ENCODE results near the gene LDLR. TPM values are rescaled to one million over a fixed set of nuclear protein-coding genes. Genes with fewer than 3 reads are reported as not detected.

The LDLR gene
- total and polyA plus RNA-seq, 2 experiments from 2014 or later: 13.8 to 29.6 TPM

GRCh38 chr19:11173516-11174155 is 84.4 kb downstream of the LDLR start:
- Histone ChIP-seq H2AFZ (no peak overlapping the region), H3K79me2 (ENCODE audit: insufficient read depth) (peaks cover under 1% of the 10 kb centered on the region; the same call in 1 of the 2 replicates), H3K27ac (no peak overlapping the region), H3K36me3 (ENCODE audit: low read depth) (peaks cover 30% of the 10 kb centered on the region; the same call in 1 of the 2 replicates), H3K4me1 (ENCODE audit: insufficient read depth) (peaks cover 22% of the 10 kb centered on the region), H3K4me3 (no peak overlapping the region), H3K9me3 (ENCODE audit: low read depth) (no peaks in the 10 kb centered on the region), H3K9me2 (ENCODE audit: insufficient read depth) (no peaks in the 10 kb centered on the region), H3F3A (ENCODE audit: insufficient read depth) (peaks cover 26% of the 10 kb centered on the region), H3K9ac (no peak overlapping the region), H3K4me2 (ENCODE audit: unreplicated experiment) (no peak overlapping the region), H4K20me1 (ENCODE audit: insufficient read depth) (no peaks in the 10 kb centered on the region), H3K27me3 (replicated peaks; ENCODE audit: insufficient read depth) (no peaks in the 10 kb centered on the region)
- DNase-seq: no peak
- no peak for TF ChIP-seq EZH2 (IDR thresholded peaks at IDR 0.05; ENCODE audit: insufficient read depth, poor library complexity, severe bottlenecking)
- TF ChIP-seq EZH2phosphoT487 (IDR thresholded peaks at IDR 0.05; ENCODE audit: insufficient read depth, low read depth): no peak
- in situ Hi-C loops (cut with MboI): no loop called here
- WGBS, 2 experiments (ENCODE audit: low coverage in 1 of 2, low lambda C conversion rate in 2 of 2, missing lambda C conversion rate in 2 of 2): 80 to 81% methylated on average over 8 of the region's 8 CpGs

GRCh38 chr19:11174336-11174735 is 85.1 kb downstream of the LDLR start:
- H2AFZ ChIP-seq: no peak overlapping the region
- H3K4me1 ChIP-seq (ENCODE audit: insufficient read depth): peaks cover 18% of the 10 kb centered on the region
- H3K9me3 ChIP-seq (ENCODE audit: low read depth): no peaks in the 10 kb centered on the region
- H3K79me2 ChIP-seq (ENCODE audit: insufficient read depth): peaks cover 8% of the 10 kb centered on the region; the same call in 1 of the 2 replicates
- TF ChIP-seq EZH2phosphoT487 (IDR thresholded peaks at IDR 0.05; ENCODE audit: insufficient read depth, low read depth): no peak
- no peak for TF ChIP-seq EZH2 (IDR thresholded peaks at IDR 0.05; ENCODE audit: insufficient read depth, poor library complexity, severe bottlenecking)
- peaks cover 26% of the 10 kb centered on the region; the same call in 1 of the 2 replicates for H3K36me3 ChIP-seq (ENCODE audit: low read depth)
- H3K27ac ChIP-seq: no peak overlapping the region
- H4K20me1 ChIP-seq (ENCODE audit: insufficient read depth): no peaks in the 10 kb centered on the region
- in situ Hi-C loops (cut with MboI): no loop called here
- 96 to 98% methylated on average over 26 to 27 of the region's 27 CpGs for WGBS, 2 experiments (ENCODE audit: low coverage in 1 of 2, low lambda C conversion rate in 2 of 2, missing lambda C conversion rate in 2 of 2)
- peaks cover 19% of the 10 kb centered on the region for H3F3A ChIP-seq (ENCODE audit: insufficient read depth)
- DNase-seq: no peak
- no peak overlapping the region for H3K4me2 ChIP-seq (ENCODE audit: unreplicated experiment)
- H3K9ac ChIP-seq: no peak overlapping the region
- H3K27me3 ChIP-seq (replicated peaks; ENCODE audit: insufficient read depth): no peaks in the 10 kb centered on the region
- no peaks in the 10 kb centered on the region for H3K9me2 ChIP-seq (ENCODE audit: insufficient read depth)
- no peak overlapping the region for H3K4me3 ChIP-seq

GRCh38 chr19:11175920-11176319 is 86.7 kb downstream of the LDLR start:
- Histone ChIP-seq H4K20me1 (ENCODE audit: insufficient read depth) (no peaks in the 10 kb centered on the region), H3K79me2 (ENCODE audit: insufficient read depth) (peaks cover 23% of the 10 kb centered on the region), H3K4me1 (ENCODE audit: insufficient read depth) (peaks cover 15% of the 10 kb centered on the region), H3K27me3 (replicated peaks; ENCODE audit: insufficient read depth) (no peaks in the 10 kb centered on the region), H3K9me2 (ENCODE audit: insufficient read depth) (no peaks in the 10 kb centered on the region), H3K4me2 (ENCODE audit: unreplicated experiment) (no peak overlapping the region), H3K9me3 (ENCODE audit: low read depth) (no peaks in the 10 kb centered on the region), H3F3A (ENCODE audit: insufficient read depth) (peaks cover 4% of the 10 kb centered on the region), H3K9ac (no peak overlapping the region), H3K27ac (no peak overlapping the region), H3K4me3 (no peak overlapping the region), H3K36me3 (ENCODE audit: low read depth) (peaks cover 24% of the 10 kb centered on the region; the same call in 1 of the 2 replicates), H2AFZ (no peak overlapping the region)
- no peak for TF ChIP-seq EZH2 (IDR thresholded peaks at IDR 0.05; ENCODE audit: insufficient read depth, poor library complexity, severe bottlenecking)
- TF ChIP-seq EZH2phosphoT487 (IDR thresholded peaks at IDR 0.05; ENCODE audit: insufficient read depth, low read depth): no peak
- WGBS, 2 experiments (ENCODE audit: low coverage in 1 of 2, low lambda C conversion rate in 2 of 2, missing lambda C conversion rate in 2 of 2): 77 to 84% methylated on average over 6 to 7 of the region's 7 CpGs
- in situ Hi-C loops (cut with MboI): no loop called here
- no peak for DNase-seq

GRCh38 chr19:11176466-11177193 is 87.4 kb downstream of the LDLR start:
- Histone ChIP-seq H3K9me2 (ENCODE audit: insufficient read depth) (no peaks in the 10 kb centered on the region), H3F3A (ENCODE audit: insufficient read depth) (no peaks in the 10 kb centered on the region), H3K4me2 (ENCODE audit: unreplicated experiment) (no peak overlapping the region), H3K36me3 (ENCODE audit: low read depth) (peaks cover 24% of the 10 kb centered on the region; the same call in 1 of the 2 replicates), H3K9ac (no peak overlapping the region), H3K9me3 (ENCODE audit: low read depth) (no peaks in the 10 kb centered on the region), H3K4me1 (ENCODE audit: insufficient read depth) (peaks cover 15% of the 10 kb centered on the region), H3K79me2 (ENCODE audit: insufficient read depth) (peaks cover 28% of the 10 kb centered on the region), H3K27ac (no peak overlapping the region), H4K20me1 (ENCODE audit: insufficient read depth) (no peaks in the 10 kb centered on the region), H3K27me3 (replicated peaks; ENCODE audit: insufficient read depth) (no peaks in the 10 kb centered on the region), H2AFZ (no peak overlapping the region), H3K4me3 (no peak overlapping the region)
- no peak for TF ChIP-seq EZH2 (IDR thresholded peaks at IDR 0.05; ENCODE audit: insufficient read depth, poor library complexity, severe bottlenecking)
- TF ChIP-seq EZH2phosphoT487 (IDR thresholded peaks at IDR 0.05; ENCODE audit: insufficient read depth, low read depth): no peak
- DNase-seq: no peak
- 96 to 98% methylated on average over 18 of the region's 18 CpGs for WGBS, 2 experiments (ENCODE audit: low coverage in 1 of 2, low lambda C conversion rate in 2 of 2, missing lambda C conversion rate in 2 of 2)
- in situ Hi-C loops (cut with MboI): no loop called here

All from GM23248 (cell line).